WERI-Rb-1 (cell line): ENCODE data around the gene DDR2.
"Not testable (repeated sequence)": the region's sequence is repeated elsewhere in the genome, so short reads cannot be mapped to it uniquely, and the experiment has no call there.

Experiments used
- DNase-seq: peaks from one replicate; pipeline ENCODE4 v3.0.0-alpha.2; 2020
- H3K27ac ChIP-seq: fragments of 250-450 bp; sonication (Bioruptor Pico); 2 replicates; pipeline ENCODE4 v1.5.1; 2020; ENCODE audit warnings: mild to moderate bottlenecking, moderate library complexity
- H3K27me3 ChIP-seq: fragments of 250-450 bp; sonication (Bioruptor Pico); 2 replicates; pipeline ENCODE4 v1.5.1; 2021; ENCODE audit warnings: mild to moderate bottlenecking, low read depth, moderate library complexity; ENCODE audit not compliant: insufficient read depth, severe bottlenecking
- H3K36me3 ChIP-seq: fragments of 250-450 bp; sonication (Bioruptor Pico); 2 replicates; pipeline ENCODE4 v1.5.1; 2020; ENCODE audit warnings: mild to moderate bottlenecking, moderate library complexity
- H3K4me3 ChIP-seq: 2 replicates; pipeline ENCODE4 v1.5.1; 2011; ENCODE audit warnings: low read depth, mild to moderate bottlenecking, control low read depth, low read length
- H3K9me3 ChIP-seq: fragments of 250-450 bp; sonication (Bioruptor Pico); 2 replicates; pipeline ENCODE4 v1.5.1; 2021; ENCODE audit warnings: mild to moderate bottlenecking, moderate library complexity; ENCODE audit not compliant: severe bottlenecking
- TF ChIP-seq, protein P1 (sequence below): IDR thresholded peaks from 2 replicates; pipeline ENCODE4 v1.5.1; 2011; ENCODE audit warnings: low read depth, mild to moderate bottlenecking, control low read depth, inconsistent platforms, low read length

Gene DDR2

DNA sequence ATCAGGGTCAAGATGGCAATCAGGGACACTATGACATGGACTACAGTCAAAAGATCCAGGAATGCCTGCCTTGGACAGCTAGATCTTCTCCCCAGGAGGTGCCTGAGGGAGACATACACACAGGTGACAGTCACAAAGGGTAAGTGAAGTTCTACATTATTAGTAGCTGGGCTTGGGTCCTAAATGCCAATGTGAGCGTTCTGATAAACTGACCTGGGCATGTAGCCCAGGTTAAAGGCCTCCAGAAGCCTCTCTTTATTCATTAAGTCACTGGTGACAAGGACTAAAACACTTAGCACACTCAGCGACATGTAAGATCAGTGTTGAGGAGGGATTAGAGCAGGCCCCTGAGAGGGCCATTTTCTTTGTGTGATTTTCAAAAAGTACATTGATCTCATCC lies 109.3 kb downstream of the DDR2 start:
- Histone ChIP-seq H3K4me3 (no peak overlapping the region), H3K27me3 (no peaks in the 10 kb centered on the region), H3K27ac (no peak overlapping the region), H3K36me3 (no peaks in the 10 kb centered on the region), H3K9me3 (peaks cover 8% of the 10 kb centered on the region)
- DNase-seq = no peak
- TF ChIP-seq, protein P1, sequence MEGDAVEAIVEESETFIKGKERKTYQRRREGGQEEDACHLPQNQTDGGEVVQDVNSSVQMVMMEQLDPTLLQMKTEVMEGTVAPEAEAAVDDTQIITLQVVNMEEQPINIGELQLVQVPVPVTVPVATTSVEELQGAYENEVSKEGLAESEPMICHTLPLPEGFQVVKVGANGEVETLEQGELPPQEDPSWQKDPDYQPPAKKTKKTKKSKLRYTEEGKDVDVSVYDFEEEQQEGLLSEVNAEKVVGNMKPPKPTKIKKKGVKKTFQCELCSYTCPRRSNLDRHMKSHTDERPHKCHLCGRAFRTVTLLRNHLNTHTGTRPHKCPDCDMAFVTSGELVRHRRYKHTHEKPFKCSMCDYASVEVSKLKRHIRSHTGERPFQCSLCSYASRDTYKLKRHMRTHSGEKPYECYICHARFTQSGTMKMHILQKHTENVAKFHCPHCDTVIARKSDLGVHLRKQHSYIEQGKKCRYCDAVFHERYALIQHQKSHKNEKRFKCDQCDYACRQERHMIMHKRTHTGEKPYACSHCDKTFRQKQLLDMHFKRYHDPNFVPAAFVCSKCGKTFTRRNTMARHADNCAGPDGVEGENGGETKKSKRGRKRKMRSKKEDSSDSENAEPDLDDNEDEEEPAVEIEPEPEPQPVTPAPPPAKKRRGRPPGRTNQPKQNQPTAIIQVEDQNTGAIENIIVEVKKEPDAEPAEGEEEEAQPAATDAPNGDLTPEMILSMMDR = no peak

DNA sequence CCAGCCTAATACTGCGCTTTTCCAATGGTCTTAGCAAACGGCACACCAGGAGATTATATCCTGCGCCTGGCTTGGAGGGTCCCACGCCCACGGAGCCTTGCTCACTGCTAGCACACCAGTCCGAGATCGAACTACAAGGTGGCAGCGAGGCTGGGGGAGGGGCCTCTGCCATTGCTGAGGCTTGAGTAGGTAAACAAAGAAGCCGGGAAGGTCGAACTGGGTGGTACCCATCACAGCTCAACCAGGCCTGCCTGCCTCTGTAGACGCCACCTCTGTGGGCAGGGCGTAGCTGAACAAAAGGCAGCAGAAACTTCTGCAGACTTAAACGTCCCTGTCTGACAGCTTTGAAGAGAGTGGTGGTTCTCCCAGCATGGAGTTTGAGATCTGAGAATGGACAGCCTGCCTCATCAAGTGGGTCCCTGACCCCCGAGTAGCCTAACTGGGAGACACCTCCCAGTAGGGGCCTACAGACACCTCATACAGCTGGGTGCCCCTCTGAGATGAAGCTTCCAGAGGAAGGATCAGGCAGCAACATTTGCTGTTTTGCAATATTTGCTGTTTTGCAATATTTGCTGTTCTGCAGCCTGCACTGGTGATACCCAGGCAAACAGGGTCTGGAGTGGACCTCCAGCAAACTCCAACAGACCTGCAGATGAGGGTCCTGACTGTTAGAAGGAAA lies 114.1 kb downstream of the DDR2 start:
- H3K36me3 ChIP-seq, H3K4me3 ChIP-seq, H3K27me3 ChIP-seq, H3K27ac ChIP-seq, DNase-seq: not testable (repeated sequence)
- peaks cover 27% of the 10 kb centered on the region for H3K9me3 ChIP-seq

DNA sequence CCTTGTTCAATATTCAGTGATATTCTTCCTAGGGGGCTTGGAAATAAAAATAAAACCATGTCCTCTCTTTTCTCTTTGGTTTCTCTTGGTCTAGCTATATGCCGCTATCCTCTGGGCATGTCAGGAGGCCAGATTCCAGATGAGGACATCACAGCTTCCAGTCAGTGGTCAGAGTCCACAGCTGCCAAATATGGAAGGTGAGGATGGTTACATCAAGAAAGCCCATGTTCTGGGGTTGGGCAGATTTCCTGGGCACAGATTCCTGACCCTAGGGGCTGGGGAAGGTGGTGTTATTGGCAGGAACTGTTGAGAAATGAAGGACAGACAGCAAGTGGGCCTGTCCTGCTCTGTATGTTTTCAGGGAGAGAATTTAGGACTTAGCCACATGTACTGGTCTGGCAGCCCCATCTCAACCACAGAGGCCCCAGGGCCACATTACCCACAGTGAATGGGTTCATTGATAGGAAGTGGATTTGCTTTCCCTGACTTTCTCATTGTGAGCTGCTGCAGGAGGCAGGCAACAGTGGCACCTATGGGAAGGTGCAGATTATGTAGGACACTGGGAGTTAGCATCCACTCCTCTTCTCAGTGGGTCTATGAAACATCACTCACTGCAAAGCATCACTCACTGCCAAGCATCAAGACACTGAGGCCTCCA lies 120.9 kb downstream of the DDR2 start:
- Histone ChIP-seq H3K27me3 (no peaks in the 10 kb centered on the region), H3K4me3 (no peak overlapping the region), H3K36me3 (no peaks in the 10 kb centered on the region), H3K27ac (no peak overlapping the region), H3K9me3 (peaks cover 17% of the 10 kb centered on the region)
- DNase-seq = no peak
- TF ChIP-seq, protein P1 = peak; percentile 56; the same call in 1 of the 2 replicates

DNA sequence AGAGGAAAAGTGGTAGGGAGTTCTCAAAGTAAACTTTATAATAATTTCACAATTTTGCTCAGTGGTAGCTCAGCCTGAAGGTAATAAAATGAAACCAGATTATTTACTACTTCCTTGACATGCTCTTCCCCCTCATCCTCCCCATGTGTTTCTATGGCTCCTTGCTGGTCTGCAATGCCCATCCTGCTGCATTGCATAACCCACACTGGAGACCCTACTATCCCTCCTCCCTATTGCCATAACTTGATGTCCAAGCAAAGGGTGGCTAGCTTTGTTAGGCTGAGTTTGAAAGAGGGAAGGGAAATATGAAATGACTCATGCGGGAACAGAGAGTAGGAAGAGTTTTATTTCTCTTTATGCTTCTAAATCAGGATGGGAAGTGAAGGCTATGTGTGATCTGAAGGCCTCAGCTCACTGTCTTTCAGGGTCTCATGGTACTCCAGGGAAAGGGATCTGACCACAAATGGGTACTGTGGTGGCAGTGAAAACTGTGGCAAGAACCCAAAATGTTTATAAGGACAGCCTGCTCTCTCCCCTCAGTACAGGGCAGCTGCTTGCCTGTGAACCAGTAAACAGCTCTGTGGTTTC lies 121.8 kb downstream of the DDR2 start:
- Histone ChIP-seq H3K27ac (no peak overlapping the region), H3K9me3 (peaks cover 15% of the 10 kb centered on the region), H3K4me3 (no peak overlapping the region), H3K36me3 (no peaks in the 10 kb centered on the region), H3K27me3 (no peaks in the 10 kb centered on the region)
- TF ChIP-seq, protein P1 = no peak
- DNase-seq = no peak

DNA sequence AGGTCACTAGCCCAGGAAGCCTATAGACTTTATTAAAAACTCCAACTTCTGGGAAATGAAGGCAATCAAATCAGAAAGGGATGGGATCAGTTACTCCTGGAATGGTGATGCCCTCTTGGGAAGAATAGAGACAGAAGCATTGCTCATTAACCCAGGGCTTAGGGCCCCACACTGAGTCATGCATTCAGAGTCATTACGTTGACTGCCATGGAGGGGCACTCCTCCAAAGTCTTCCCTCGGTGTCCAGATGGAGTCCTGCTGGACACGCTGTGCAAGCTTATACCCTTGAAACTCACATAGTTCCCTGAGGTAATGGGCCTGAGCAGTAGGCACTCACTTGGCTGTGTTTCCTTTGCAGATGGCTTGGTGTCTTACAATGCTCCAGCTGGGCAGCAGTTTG lies 123.0 kb downstream of the DDR2 start:
- DNase-seq = peak; percentile 47
- H3K4me3 ChIP-seq = no peak overlapping the region
- H3K9me3 ChIP-seq = peaks cover 15% of the 10 kb centered on the region
- TF ChIP-seq, protein P1 = peak; percentile 29; the same call in 1 of the 2 replicates
- H3K27me3 ChIP-seq = no peaks in the 10 kb centered on the region
- no peaks in the 10 kb centered on the region for H3K36me3 ChIP-seq
- no peak overlapping the region for H3K27ac ChIP-seq

DNA sequence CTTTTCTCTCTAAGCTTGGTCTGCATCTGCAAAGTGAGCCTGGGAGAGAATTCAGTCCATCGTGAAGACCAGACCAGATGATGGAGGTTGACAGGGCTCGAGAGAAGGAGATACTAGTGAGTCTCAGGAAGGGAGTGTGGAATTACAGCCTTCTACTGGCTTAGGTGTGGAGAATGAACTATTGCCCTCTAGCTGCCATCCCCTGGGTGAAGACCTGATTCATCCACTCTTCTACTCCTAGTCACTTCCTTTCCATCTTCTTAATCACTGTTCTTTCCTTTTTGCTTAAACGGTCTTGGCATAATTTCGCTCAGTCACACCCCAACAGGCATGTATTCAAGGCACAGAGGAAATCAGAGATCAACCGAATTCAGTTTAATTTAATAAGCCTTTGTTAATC lies 124.3 kb downstream of the DDR2 start:
- TF ChIP-seq, protein P1 = peak; percentile 33; the same call in 1 of the 2 replicates
- Histone ChIP-seq H3K27ac (no peak overlapping the region), H3K27me3 (no peaks in the 10 kb centered on the region), H3K36me3 (no peaks in the 10 kb centered on the region), H3K4me3 (no peak overlapping the region), H3K9me3 (peaks cover 3% of the 10 kb centered on the region)
- DNase-seq = no peak
